Measurements from ENCODE around the gene FMNL1. TPM values are rescaled to one million over a fixed set of nuclear protein-coding genes. Genes with fewer than 3 reads are reported as not detected.

Gene FMNL1
- total RNA-seq, 1 donor from 2014 or later, result 2.8 TPM

- no peak for DNase-seq (ENCODE audit: extremely low spot score, unreplicated experiment)
- H3K4me1 Mint-ChIP-seq (ENCODE audit: unreplicated experiment), result peaks cover 52% of the 10 kb centered on the region
- peak overlapping the region; percentile 4 for H3K27ac Mint-ChIP-seq (ENCODE audit: unreplicated experiment)
- H3K27me3 Mint-ChIP-seq (ENCODE audit: unreplicated experiment), result no peaks in the 10 kb centered on the region
- peaks cover 30% of the 10 kb centered on the region for H3K36me3 Mint-ChIP-seq (ENCODE audit: unreplicated experiment)
- TF ChIP-seq CTCF (IDR thresholded peaks at IDR 0.05), result no peak
- H3K4me3 Mint-ChIP-seq (ENCODE audit: unreplicated experiment), result no peak overlapping the region
- no peaks in the 10 kb centered on the region for H3K9me3 Mint-ChIP-seq (ENCODE audit: unreplicated experiment)
Observed at GRCh38 chr17:45289301-45290268, 67.9 kb downstream of the FMNL1 start.

- no peak overlapping the region for H3K27ac Mint-ChIP-seq (ENCODE audit: unreplicated experiment)
- TF ChIP-seq CTCF (IDR thresholded peaks at IDR 0.05), result no peak
- peaks cover 59% of the 10 kb centered on the region for H3K4me1 Mint-ChIP-seq (ENCODE audit: unreplicated experiment)
- no peak overlapping the region for H3K4me3 Mint-ChIP-seq (ENCODE audit: unreplicated experiment)
- H3K27me3 Mint-ChIP-seq (ENCODE audit: unreplicated experiment), result no peaks in the 10 kb centered on the region
- peaks cover 26% of the 10 kb centered on the region for H3K36me3 Mint-ChIP-seq (ENCODE audit: unreplicated experiment)
- no peaks in the 10 kb centered on the region for H3K9me3 Mint-ChIP-seq (ENCODE audit: unreplicated experiment)
- DNase-seq (ENCODE audit: extremely low spot score, unreplicated experiment), result no peak
Observed at GRCh38 chr17:45290269-45290765, 68.6 kb downstream of the FMNL1 start.

- no peak for TF ChIP-seq CTCF (IDR thresholded peaks at IDR 0.05)
- no peaks in the 10 kb centered on the region for H3K9me3 Mint-ChIP-seq (ENCODE audit: unreplicated experiment)
- peaks cover 22% of the 10 kb centered on the region for H3K36me3 Mint-ChIP-seq (ENCODE audit: unreplicated experiment)
- H3K27ac Mint-ChIP-seq (ENCODE audit: unreplicated experiment), result no peak overlapping the region
- H3K4me3 Mint-ChIP-seq (ENCODE audit: unreplicated experiment), result no peak overlapping the region
- DNase-seq (ENCODE audit: extremely low spot score, unreplicated experiment), result no peak
- H3K27me3 Mint-ChIP-seq (ENCODE audit: unreplicated experiment), result no peaks in the 10 kb centered on the region
- peaks cover 69% of the 10 kb centered on the region for H3K4me1 Mint-ChIP-seq (ENCODE audit: unreplicated experiment)
Observed at GRCh38 chr17:45291171-45291805, 69.6 kb downstream of the FMNL1 start.

- no peaks in the 10 kb centered on the region for H3K9me3 Mint-ChIP-seq (ENCODE audit: unreplicated experiment)
- H3K36me3 Mint-ChIP-seq (ENCODE audit: unreplicated experiment), result peaks cover 20% of the 10 kb centered on the region
- H3K27me3 Mint-ChIP-seq (ENCODE audit: unreplicated experiment), result no peaks in the 10 kb centered on the region
- DNase-seq (ENCODE audit: extremely low spot score, unreplicated experiment), result no peak
- H3K4me1 Mint-ChIP-seq (ENCODE audit: unreplicated experiment), result peaks cover 74% of the 10 kb centered on the region
- H3K4me3 Mint-ChIP-seq (ENCODE audit: unreplicated experiment), result no peak overlapping the region
- TF ChIP-seq CTCF (IDR thresholded peaks at IDR 0.05), result no peak
- peak overlapping the region; percentile 88 for H3K27ac Mint-ChIP-seq (ENCODE audit: unreplicated experiment)
Observed at GRCh38 chr17:45292696-45293412, 71.2 kb downstream of the FMNL1 start.
